ENCODE results near the gene HLCS.

The HLCS gene

DNA sequence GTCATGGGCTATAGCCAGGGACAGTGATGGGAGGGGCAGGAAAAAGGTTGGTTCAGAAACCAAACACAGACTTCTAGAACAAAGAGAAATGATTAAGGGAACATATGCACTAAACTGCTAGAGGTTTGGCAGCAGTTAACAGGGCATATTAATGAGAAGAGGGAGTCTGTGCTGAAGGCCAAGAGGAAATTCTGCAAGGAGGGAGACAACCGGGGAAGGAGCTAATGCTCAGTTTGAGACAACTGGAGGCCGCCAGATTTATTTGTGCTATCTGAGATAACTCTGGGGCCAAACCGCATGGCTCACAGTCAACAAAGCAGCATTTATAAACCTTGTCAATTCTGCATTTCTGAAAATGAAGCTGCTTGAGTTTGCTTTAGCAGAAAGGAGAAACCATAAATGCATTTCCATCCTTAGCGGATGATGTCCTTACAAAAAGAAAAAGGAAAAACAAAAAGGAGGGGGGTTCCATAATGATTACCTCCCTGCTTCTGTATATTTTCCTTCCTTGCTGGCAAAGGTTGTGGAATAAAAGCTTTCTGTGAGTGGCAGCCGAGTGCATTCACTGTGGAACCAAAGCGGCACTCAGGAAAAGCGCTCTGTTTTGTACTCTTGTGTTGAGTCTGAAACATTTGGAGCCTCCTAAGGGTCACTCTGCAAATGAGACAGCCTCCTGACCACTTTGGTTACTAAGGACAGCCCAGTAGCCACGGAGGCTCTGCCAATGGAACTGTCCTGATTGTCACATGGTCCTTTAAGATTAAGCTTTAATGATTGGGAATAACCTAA, 197.2 kb downstream of the HLCS start:
- DNase-seq (ENCODE audit: low read depth), result no peak

DNA sequence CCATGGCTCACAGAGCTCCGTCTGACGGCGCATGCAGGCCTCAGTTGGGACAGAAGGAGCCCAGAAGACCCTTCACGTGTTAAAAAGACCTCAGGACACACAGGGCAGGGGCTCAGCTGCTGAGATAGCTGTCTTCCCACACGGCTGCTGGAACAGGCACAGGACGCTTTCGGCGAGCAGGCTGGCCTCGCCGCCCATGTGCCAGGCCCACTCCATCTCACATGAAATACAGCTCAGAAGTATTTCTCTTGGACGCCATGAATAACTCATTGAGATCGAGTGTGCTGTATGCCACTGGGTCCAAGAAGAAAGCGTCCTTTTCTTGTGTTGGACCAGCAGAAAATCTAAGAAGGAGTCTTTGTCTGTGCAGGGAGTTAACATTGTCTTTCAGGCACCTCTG, 198.0 kb downstream of the HLCS start:
- DNase-seq (ENCODE audit: low read depth), result no peak

DNA sequence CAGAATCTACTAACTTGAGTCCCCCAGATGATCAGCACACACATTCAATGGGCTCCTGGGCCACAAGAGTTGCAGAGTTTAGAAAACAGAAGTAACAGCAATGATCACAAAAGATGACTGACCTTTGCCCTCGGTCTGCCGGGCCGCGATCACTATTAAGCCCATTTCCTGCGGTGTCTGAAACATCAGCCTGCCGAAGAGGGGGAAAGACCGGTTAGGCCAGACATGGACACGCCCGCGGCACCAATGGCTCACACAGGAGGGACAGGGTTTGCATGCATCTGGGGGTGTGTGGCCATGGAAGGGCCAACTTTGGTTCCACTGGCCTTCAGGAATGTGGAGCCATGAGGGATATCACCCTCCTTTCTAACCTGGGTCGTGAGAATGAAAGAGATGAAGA, 199.4 kb downstream of the HLCS start:
- no peak for DNase-seq (ENCODE audit: low read depth)

DNA sequence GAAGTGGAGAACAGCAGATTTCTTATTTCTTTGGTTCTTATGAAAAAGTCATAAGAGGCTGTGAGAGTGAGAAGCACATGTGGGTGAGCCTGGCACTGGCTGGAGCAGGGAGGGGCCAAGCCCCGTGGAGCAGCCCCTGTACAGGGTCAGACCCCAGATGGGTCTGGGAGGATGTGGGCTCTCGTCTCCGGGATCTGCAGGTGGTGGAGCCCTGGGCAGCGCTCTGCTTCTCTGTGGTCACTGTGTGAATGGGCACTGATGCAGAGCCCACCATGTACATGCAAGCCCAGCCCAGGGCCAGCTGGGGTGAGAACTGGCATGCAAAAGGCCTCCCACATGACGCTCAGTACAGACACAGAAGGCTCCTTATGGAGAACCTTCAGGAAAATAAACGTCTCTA, 200.0 kb downstream of the HLCS start:
- DNase-seq (ENCODE audit: low read depth), result no peak

DNA sequence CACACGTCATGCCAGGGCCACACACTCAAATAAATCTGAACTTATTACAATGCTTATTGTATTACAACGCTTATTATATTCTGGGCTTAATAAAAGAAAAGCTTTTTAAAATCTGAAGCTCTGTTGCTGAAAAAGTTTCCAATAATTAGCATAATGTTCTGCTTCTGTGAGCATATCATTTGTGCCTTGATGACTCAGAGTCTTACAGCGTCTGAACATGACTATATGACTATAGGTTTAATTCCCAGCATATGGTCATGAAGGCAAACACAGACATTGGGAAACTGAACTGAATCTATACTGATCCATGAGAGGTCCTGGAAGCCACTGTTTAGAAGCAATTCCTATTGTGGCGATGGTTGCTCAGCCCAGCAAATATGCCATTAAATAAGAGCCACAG, 201.2 kb downstream of the HLCS start:
- no peak for DNase-seq (ENCODE audit: low read depth)

DNA sequence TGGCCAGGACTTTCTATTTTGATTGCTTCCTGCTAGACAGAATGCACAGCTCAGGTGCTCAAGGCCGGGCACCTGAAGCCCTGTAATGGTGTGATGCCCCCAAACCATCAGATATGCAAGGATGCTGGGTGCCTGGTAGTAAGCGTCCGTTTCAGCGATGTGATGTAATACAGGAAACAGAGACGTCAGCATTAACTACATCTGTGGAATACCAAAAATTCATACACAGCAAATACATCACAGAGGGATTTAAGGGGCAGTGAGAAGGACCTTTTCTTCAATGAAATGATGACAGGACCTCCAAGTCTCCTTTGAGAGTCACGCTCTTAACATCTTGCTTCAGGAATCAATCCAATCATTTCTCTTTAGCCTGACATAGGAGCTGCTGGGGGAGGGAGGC, 203.2 kb downstream of the HLCS start:
- no peak for DNase-seq (ENCODE audit: low read depth)

DNA sequence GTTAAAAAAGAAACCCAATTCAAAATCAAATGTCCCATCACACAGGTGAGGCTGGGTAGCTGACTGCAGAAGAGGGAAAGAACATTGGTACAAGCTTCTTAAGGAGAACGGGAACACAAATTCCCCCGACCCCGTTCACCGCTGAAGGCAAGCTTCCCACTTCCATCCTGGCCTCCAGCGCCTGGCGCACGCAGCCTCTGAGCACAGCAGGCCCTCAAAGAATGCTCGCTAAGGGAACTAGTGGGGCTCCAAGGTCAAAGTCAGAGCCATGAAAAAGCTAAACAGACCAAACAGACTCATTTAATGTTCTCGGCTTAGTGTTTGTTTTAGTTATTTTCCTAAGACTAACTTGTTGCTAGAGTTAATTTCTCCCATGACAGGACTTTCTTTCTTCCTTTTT, 203.8 kb downstream of the HLCS start:
- DNase-seq (ENCODE audit: low read depth), result no peak

DNA sequence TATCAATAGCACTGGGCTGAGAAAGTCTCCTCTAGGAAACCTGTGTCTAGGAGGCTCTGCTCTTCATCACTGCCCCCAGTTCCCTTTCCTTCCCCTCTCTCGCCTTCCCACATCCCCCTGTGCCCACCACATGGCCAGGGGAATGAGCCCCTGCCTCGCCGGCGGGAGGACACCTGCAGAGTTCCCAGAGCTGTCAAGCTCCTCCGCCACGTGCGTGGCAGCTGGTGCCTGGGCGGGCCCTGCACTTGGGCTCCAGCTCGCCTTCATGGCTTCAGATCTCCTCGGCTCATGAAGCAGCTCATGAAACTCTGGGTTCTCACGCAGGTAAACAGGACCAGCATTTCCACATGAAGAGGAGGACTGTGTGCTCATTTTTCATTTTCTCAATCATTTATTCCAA, 204.8 kb downstream of the HLCS start:
- DNase-seq (ENCODE audit: low read depth), result no peak

DNA sequence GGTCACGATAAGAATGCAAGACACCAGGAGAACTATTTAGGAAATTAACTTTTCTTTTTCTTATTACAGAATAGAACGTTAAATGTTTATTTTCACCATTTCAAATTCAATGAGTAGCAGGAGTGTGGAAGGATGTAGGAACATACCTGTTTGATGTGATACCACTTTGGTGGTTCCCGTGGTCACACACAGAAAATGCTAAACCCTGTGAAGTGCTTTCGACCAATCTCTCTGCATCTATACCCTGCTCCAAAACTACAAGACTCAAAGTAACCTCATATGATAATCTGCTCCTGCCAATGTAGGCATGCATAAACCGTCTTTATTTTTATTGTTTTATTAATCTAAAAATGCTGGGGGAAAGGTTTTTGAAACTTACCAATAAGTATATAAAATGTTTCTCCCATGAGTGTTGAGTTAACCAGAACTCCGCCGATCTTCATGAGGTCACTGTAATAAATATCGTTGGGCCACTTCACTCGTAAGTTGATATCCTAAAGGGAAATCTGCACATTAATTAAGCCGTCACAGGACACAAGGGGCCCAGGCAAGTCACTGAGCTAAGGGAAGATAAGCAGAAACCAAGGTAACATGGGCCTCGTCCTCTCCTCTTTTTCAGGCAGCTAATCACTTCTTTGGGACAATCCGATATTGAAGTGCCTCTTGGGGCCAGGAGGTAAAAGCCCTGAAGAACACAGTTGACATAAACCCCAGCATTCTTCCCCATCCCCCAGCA, 207.0 kb downstream of the HLCS start:
- DNase-seq (ENCODE audit: low read depth), result no peak

DNA sequence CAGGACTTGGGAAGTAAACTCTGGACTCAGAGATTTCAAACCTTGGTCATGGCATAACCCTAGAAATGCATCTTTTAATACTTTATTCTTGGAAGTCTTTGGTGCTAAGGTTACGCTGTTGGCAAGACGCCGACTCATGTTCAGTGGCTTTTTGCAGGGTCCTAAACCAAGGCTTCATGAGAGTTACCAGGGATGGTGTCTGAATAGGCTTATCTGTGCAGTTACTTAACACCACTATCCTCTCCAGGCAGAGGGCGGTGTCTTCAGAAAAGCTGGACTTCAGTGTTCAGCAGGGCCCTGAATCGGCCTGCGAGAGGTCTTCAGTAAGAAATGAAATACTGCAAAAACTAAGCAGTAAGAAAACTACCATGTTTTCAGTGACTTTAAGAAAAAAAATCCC, 209.3 kb downstream of the HLCS start:
- DNase-seq (ENCODE audit: low read depth), result no peak

DNA sequence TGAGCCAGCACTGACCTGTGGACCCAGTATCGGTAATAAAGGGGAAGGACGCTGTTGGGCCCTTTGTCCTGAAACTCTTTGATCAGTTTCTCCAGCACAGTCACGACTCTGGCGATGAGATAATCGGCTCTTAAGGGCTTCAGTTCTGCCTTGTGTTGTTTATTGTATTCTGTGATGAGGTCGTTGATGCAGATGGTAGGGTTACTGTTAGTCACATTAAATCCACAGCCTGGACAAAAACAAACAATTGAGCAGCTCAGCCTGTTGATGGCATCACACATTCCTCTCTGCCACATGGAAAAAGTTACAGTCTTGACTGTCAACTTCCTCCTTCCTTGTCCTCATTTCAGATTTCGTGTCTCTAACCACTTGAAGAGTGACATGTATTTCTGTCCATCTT, 209.9 kb downstream of the HLCS start:
- DNase-seq (ENCODE audit: low read depth), result no peak

DNA sequence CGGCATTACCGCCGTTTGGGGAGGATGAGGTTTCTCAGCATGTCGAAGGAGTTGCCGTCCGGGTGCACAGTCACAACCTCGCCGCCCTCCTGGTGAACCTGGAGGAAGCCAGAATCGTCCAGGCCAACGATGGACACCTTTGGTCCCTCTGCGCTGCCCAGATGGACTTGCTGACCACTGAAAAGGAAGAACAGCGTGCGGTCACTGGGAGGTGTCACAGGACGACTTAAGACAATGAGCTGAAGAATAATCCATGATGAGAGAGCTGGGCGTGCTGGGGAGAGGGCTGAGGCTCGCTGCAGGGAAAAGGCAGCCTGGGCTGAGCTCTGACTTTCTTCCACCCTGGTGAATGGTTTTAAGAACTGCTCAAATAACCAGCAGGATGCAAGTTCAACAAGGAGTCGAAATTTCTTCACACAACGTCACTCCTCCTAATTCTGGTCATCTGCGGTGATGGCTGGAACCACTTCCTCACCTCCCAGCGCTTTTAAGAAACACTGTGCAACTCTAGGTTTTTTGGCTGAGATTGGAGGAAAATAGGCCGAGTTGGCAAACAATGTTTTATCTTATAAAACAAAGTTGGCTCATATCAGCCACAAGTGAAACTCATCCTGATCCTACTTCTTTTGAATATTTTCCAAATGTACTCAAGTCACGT, 212.1 kb downstream of the HLCS start:
- no peak for DNase-seq (ENCODE audit: low read depth)

DNA sequence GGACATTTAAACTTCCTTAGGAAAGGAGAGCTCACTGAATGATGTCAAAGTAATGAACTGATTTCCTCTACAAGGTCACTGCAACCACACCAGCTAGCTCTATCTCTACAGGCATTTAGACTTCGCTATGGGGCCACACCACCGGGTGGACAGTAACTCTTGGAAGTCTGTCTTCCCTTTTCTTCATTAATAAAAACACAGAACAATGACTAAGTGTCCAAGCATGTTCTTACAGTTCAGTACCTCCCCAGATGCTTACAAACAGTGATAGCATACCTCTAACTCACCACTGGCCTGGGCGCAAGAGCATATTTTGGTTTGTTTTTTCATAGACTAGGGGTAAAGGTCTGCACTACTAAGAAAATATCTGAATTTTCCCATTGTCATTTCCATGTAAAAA, 212.9 kb downstream of the HLCS start:
- no peak for DNase-seq (ENCODE audit: low read depth)

DNA sequence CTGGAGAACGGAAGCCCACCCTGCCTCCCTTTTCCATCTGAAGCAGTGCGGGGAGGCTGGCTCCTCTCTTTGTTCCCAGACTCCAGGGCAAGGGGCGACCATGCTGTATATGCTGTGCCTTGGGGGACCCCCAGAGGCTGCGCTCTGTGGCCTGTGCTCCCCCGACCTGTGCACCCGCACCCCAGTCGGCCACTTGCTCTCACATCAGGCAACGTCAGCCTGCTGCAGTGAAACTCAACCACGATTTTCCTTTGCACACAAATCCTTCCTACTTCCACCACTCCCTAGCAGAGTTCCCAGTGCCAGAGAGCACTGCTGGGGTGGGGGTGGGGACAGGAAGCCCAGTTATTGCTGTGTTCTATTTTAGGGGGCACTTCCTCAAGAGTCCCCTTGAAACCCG, 215.1 kb downstream of the HLCS start:
- no peak for DNase-seq (ENCODE audit: low read depth)

DNA sequence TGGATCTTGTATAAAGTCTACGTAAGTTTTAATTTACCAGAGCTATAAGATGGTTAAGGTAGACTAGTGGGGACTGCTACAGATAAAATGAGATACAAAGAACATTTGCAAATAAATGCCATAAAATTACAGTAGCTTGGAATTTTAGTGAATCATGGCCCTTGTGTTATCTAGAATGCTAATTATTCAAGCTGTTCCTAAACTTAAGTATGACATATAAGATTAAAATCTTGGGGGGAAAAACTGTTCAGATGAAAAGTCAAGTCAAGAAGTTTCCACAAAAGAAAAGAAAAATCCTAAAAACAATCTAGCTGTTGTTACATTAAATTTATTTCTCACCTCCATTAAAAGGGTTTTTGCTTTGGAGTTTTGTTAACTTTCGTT, 215.9 kb downstream of the HLCS start:
- no peak for DNase-seq (ENCODE audit: low read depth)

DNA sequence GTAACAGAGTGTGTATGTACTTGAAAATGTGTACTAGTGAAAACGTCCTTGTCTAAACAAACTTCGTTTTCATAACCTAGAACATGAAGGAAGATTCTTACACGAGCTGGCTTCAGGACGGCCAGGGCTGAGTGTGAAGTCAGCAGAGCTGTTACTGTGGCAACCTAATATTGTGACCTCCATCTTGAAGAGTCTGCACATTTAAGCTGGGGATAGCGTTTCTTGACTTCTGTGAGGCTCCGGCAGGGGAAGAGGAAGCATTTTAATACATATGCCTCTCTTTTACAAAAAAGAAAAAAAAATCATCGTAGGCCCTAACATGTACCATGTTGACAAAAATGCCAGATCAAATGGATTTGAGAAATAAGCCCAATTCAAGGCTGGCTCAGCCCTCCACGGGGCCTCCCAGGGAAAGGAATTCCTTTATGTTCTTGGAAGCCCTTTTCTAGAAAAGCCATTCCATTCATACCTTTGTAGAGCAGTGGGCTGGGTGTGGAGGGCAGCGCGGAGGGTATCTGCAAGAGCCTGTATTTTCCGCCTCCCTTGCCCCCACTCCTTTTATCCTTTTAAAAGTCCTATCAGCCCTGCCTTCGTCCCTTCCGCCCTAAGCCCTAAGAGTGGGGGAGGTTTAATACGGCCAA, 216.4 kb downstream of the HLCS start:
- no peak for DNase-seq (ENCODE audit: low read depth)

DNA sequence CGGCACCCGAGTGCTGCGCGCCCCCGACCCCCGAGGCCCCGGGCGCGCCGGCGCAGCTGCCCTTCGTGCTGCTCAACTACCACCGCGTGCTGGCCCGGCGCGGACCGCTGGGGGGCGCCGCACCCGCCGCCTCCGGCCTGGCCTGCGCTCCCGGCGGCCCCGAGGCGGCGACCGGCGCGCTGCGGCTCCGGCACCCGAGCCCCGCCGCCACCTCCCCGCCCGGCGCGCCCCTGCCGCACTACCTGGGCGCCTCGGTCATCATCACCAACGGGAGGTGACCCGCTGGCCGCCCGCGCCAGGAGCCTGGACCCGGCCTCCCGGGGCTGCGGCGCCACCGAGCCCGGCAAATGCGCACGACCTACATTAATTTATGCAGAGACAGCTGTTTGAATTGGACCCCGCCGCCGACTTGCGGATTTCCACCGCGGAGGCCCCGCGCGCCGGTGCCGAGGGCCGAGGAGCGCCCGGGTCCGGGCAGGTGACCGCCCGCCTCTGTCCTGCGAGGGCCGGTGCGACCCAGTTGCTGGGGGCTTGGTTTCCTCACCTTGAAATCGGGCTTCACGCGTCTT, 218.6 kb downstream of the HLCS start:
- no peak for DNase-seq (ENCODE audit: low read depth)

DNA sequence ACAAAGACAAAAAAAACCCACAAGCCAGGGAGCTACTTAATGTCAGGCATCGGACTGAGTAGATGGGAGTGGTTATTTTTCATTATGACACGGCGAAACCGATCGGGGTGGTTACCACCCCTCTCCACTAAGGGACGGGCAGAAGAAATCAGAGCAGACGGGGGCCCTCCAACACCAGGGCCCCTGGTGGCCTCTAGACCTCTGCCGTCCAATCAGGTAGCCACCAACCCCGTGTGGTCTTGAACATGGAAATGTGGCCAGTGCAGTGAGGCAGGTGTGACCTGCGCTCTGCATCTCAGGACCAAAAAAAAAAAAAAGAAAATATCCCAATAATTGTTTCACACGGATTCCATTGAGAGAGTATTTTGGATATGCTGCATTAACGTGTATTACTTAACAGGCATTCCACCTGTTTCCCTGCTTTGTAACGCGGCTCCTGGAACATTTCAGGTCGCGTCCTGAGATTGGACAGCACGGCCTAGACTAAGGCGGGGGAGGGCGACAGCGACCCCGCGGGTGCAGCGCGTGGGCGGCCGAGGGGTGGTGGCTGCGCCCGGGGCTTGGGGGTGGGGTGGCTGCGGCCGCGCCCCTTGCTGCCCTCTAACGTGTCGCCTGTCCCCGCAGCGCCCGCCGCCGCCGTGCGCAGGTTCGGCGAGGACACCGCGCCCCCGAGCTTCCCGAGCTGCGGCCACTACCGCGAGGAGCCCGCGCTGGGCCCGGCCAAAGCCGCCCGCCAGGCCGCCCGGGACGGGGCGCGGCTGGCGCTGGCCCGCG, 219.2 kb downstream of the HLCS start:
- DNase-seq (ENCODE audit: low read depth), result no peak

DNA sequence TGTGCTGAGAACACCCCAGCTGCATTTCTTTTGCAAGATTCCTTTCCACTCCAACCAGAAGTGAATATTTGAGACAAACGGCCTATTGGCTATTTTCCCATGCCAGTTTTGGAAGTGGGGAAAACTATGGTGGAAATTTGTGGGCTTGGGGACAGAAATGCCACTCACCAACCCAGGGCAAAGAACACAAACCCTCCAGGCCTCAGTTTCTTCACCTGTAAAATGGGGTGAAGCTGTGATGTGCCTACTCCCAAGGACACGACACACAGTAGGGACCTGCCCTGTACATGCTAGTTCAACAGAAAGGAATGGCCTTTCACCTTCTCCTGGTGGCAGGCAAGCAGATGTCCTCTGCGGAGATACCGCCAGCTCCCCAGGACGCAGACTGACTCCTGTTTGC, 221.0 kb downstream of the HLCS start:
- DNase-seq (ENCODE audit: low read depth), result no peak

DNA sequence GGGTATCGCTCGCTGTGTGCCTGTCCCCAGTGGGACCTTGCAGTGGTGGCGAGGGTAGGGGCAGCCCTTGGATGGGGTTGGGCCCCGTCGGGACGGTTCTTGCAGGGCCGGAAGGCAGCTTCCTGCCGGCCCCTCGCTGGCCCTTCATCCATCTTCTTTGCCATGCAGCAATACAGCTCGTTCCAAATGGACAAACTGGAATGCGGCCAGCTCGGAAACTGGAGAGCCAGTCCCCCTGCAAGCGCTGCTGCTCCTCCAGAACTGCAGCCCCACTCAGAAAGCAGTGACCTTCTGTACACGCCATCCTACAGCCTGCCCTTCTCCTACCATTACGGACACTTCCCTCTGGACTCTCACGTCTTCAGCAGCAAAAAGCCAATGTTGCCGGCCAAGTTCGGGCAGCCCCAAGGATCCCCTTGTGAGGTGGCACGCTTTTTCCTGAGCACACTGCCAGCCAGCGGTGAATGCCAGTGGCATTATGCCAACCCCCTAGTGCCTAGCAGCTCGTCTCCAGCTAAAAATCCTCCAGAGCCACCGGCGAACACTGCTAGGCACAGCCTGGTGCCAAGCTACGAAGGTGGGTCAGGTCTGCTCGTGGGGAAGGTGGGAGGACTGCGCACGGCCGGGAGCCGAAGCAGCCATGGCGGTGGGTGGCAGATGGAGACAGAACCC, 221.8 kb downstream of the HLCS start:
- DNase-seq (ENCODE audit: low read depth), result no peak

DNA sequence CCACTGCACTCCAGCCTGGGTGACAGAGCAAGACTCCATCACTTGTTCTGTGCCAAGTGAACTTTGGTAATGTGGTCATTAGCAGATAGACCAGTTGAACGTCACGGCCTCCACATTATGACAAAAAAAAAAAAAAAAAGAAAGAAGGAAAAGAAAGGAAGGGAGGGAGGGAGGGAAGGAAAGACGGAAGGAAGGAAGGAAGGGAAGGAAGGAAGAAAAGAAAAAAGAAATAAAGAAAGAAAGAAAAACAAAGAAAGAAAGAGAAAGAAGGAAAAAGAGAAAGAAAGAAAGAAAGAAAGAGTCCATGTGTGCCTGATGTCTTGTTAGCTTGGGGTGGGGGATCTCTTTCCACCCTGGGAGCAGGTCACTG, 222.3 kb downstream of the HLCS start:
- no peak for DNase-seq (ENCODE audit: low read depth)

Data from activated T-helper 9 cell treated with anti-CD3 and anti-CD28 coated beads, Interleukin-2, amount 50 U/mL, for 16 hours (primary cell).